HG03159 (cell line): Measurements from ENCODE around the gene H2AZ1.
"Not testable (repeated sequence)": the region's sequence is repeated elsewhere in the genome, so short reads cannot be mapped to it uniquely, and the experiment has no call there.

Experiments used
- ATAC-seq: cut with Tn5 transposase; IDR thresholded peaks from one replicate; pipeline ENCODE4 v1.9.1; 2021; ENCODE audit warnings: mild to moderate bottlenecking, moderate library complexity; ENCODE audit not compliant: unreplicated experiment

Gene H2AZ1

DNA sequence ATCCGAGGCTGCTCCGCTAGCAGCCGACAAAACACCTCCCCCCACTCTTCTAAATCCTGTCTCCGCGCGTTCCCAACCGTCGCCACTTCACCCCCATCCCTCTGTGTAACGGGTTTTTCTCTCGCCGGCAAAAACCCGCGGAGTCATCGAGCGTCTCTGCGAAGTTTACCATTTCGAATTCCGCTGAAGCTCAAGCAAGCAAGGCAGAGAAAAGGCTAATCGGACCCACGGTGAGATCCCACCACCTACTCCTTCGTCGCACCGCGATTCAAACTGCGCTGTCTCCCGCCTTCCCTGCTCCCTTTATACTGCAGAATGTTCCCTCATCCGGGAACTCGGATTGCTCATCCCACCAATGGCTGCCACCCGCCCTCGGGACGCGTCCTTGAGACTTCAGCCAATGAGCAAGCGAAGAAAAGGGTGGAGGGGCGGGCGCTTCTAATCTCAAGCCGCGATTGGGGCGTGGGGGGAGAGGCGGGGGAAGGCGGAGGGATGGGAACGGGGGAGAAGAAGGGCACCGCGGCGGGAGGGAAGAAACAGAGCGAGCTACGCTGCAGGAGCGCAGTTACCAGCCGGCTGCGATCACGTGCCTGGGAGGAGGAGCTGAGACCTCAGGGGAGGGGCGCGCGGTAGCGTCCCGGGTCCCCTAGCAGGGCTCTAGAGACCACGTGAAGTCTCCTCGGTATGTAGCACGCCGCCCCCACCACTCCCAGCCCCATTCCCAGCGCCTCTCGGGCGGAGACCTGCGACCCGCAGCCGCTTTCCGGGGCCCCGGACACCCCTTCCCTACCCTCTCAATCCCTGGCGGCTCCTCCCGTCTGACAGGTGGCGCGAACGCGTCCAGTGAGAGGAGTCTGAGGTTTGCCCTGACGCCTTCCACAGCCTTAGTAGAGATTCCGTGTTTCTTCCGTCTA lies at the start of gene H2AZ1:
Gene H2AZ1 (minus strand): TSS at position 277 of the 914 bp plus-strand sequence. CDS start 105 bp downstream, at position 172.
- ATAC-seq = peak; percentile 56

DNA sequence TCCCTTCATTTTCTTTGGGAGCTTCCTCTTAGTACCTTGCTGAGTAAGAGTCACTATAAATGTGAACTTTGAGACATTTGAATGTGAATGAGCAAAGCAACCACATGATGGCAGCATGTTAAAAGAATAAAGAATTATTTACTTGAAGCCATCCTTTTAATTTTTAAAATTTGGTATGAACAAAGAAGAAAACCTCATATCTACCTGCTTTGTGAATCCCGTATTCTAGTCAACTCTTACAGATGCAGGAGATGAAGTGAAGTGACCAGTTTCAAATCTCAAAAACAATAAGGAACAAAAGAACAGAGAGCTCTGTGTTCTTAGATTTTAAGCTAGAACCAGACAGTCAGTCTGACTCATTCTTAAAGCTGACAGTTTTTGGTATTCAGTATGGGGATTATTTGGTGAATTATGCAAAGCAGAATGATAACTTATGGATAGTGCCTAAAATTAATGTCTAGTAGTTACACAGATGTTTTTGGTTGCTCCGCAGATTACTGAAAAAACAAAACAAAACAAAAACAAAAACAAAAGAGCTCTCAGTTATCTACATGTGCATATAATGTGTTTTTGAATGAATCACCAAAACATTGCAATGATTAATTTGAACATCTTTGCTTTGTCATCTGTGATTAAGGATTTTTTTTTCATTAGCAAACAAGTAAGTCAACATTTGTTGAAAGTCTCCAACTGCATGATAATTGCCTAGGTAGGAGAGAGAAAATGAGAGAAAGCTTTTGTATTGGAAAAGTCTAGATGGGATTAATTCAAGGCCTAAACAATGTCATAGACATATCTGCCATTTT lies 48.2 kb upstream of the H2AZ1 start:
- ATAC-seq = no peak

GRCh38 chr4:99991741-99992140 lies 41.7 kb upstream of the H2AZ1 start:
- no peak for ATAC-seq

GRCh38 chr4:99987681-99988080 lies 37.6 kb upstream of the H2AZ1 start:
- no peak for ATAC-seq

DNA sequence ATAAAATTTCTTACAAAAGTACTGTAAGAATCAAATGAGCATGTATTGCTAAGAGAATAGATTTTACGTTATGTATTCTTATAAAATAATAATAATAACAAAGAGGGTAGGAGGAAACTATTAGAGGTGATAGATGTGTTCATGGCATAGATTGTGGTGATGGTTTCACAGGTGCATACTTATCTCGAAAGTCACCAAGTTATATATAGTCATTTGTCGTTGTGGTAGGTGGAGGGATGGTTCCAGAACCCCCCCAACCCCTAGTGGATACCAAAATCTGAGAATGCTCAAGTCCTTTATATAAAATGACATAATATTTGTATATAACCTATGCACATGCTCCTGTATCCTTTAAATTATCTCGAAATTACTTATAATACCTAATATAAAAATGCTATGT lies 36.7 kb upstream of the H2AZ1 start:
- no peak for ATAC-seq

GRCh38 chr4:99983289-99983943 lies 33.3 kb upstream of the H2AZ1 start:
- peak; percentile 35 for ATAC-seq

GRCh38 chr4:99979872-99980271 lies 29.8 kb upstream of the H2AZ1 start:
- no peak for ATAC-seq

- no peak for ATAC-seq
Observed at GRCh38 chr4:99971453-99972111, 21.5 kb upstream of the H2AZ1 start.

GRCh38 chr4:99968330-99968729 lies 18.3 kb upstream of the H2AZ1 start:
- no peak for ATAC-seq

DNA sequence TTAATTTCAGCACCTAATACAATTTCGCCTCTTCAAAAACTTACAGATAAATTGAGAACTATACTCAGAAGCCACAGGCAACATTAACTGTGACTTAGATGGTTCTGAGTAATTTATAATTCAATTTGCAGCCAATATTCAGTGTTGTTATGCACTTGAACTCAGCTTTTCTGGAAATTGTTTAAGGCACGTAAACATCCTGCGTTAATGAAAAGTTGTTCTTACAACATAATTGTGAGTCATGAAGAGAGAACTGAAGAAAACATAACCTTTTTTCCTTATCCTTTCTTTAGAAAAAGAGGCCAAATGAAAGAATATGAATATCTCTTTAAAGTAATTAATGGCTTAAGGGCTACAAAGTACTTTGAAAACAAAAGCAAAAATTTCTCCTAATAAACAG lies 16.6 kb upstream of the H2AZ1 start:
- ATAC-seq = no peak

DNA sequence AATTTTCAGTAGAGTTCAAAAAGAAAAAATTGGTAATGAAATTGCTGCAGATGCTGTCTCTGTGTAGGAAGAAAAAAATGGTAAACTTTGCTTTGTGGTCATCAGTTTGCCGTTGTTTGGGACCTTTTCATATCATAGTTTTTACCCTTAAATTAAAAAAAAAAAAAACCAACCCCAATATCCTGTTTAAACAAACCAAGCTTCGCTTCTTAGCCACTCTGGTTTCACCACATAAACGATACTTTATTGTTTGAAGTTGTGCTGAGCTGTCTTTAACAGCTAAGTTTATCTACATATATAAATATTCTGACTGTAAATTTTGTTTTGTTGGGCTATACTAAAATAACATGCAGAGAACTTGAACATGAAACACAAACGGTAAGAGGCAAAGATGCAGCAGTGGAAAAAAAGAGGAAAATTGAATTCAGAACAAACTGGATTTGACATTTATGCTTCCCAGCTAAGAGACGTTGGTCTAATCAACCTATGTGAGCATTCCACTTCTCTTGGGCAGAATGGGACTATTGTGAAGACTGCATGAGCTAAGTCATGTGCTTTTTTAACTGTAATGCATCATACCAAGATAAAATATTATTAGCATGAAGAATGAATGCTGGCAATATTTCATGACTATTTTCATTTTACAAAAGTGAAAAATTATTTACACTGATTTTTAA lies 15.7 kb upstream of the H2AZ1 start:
- ATAC-seq = no peak

- ATAC-seq = no peak
Observed at GRCh38 chr4:99965173-99965572, 15.1 kb upstream of the H2AZ1 start.

DNA sequence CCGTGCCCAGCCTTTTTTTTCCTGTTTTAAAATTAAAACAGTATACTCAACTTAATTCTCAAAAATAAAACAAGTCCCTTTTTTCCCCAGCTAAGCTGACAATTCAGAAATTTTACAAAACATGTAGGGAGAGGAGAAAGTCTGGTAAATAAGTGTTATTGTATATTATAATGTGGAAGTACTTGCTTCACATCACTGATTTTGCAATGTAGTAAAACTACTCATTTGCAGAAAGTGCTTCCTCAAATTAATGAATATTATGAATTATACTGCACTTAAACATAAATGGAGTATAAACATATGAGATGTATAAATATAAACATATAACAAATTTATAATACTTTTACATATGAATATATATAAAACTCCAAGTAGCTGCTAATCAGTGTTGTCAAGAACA lies 11.6 kb upstream of the H2AZ1 start:
- ATAC-seq = no peak

DNA sequence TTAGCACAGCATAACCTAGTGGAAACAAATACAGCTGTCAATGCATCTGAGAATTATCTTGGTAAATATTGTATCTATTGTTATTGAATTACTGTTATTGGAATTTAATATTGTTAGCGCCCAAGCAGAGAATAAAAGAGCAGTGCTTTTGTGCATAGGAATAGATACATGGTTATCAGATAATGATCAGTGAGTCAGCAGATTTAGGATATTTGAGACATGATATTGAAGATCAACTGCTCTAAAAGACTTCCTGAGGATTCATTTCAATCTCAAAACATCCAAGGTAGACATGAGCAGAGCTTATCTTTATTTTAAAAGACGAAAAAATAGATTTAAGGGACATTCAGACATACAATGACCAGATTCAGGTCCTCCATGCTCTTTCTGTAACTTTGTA lies 10.6 kb upstream of the H2AZ1 start:
- no peak for ATAC-seq

- not testable (repeated sequence) for ATAC-seq
Observed at GRCh38 chr4:99958207-99958606, 8.1 kb upstream of the H2AZ1 start.

GRCh38 chr4:99950913-99951254 lies 809 bp upstream of the H2AZ1 start:
- no peak for ATAC-seq

GRCh38 chr4:99949034-99949998 lies 759 bp downstream of the H2AZ1 start:
- ATAC-seq = peak; percentile 32

DNA sequence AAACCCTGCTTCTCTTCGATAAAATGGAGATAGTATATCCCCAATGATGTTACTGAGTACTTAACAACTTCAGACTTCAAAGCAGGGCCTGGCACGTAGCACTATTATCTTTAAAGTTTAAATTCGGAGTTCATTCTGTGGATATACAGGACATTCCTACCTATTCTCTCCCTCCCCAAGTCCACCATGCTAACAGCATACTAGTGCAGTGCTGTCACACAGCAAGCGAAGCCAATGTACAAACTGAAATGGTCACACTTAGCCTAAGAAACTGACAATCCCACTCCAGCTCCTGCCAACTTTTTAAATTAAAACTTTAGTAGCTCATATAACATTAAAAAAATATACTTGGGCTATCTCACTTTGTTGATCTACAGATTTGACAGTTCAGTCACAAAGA lies 2.5 kb downstream of the H2AZ1 start:
- no peak for ATAC-seq

DNA sequence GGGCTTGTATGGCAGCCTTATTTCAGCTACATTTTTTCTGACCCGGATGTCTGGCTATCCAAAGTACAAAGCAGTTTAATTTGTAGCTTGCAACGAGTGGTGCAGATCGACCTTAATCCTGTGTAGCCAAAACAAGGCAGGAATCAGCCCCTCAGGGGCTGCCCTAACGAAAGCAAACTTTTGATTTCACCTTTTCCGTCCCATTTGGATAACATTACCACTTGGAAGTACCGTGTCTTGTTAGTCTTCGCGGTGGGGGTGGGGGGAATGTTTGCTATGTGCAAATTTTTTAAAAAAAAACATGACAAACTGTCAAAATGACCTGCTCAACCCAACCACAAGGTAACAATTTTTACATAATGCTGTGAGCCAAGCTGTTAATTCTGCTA lies 2.9 kb downstream of the H2AZ1 start:
- ATAC-seq = no peak
